Right kidney (tissue), 9 donors: ENCODE data around the gene MYL11.
"Not testable (repeated sequence)": the region's sequence is repeated elsewhere in the genome, so short reads cannot be mapped to it uniquely, and the experiment has no call there.

Source experiments
- DNase-seq: peaks from one replicate; pipeline ENCODE4 v3.0.0-alpha.2; 2016
- long read RNA-seq, 8 donors: transcript quantifications; one replicate each; lab custom pipeline, GENCODE V29; 2026

MYL11 gene
- long read RNA-seq, donor 1, partial matches to known transcripts, result 0 of 2 reads
- long read RNA-seq, donor 1, other reads (novel, unspliced or antisense), result 0 of 2 reads
- long read RNA-seq, donor 2, result 0 reads
- long read RNA-seq, donor 3, partial matches to known transcripts, result 0 of 1 reads
- long read RNA-seq, donor 3, other reads (novel, unspliced or antisense), result 0 of 1 reads
- long read RNA-seq, donor 4, partial matches to known transcripts, result 0 of 1 reads
- long read RNA-seq, donor 4, other reads (novel, unspliced or antisense), result 0 of 1 reads
- long read RNA-seq, donor 5, partial matches to known transcripts, result 0 of 1 reads
- long read RNA-seq, donor 5, other reads (novel, unspliced or antisense), result 0 of 1 reads
- long read RNA-seq, donor 6, partial matches to known transcripts, result 0 of 3 reads
- long read RNA-seq, donor 6, other reads (novel, unspliced or antisense), result 0 of 3 reads
- long read RNA-seq, donor 7, result 0 reads
- long read RNA-seq, donor 8, partial matches to known transcripts, result 0 of 1 reads
- long read RNA-seq, donor 8, other reads (novel, unspliced or antisense), result 0 of 1 reads

GRCh38 chr16:30374538-30374937, at the start of gene MYL11:
Gene MYL11 (plus strand): TSS chr16:30374802. CDS start chr16:30374858, 56 bp downstream.
- no peak for DNase-seq

GRCh38 chr16:30334473-30334989, 40.1 kb upstream of the MYL11 start:
- DNase-seq, result peak; percentile 65

GRCh38 chr16:30335028-30335597, 39.5 kb upstream of the MYL11 start:
- peak; percentile 97 for DNase-seq

- DNase-seq, result no peak
Observed at GRCh38 chr16:30335598-30336474, 38.8 kb upstream of the MYL11 start.

GRCh38 chr16:30337964-30338357, 36.6 kb upstream of the MYL11 start:
- not testable (repeated sequence) for DNase-seq

- not testable (repeated sequence) for DNase-seq
Observed at GRCh38 chr16:30338715-30339114, 35.9 kb upstream of the MYL11 start.

GRCh38 chr16:30340621-30341020, 34.0 kb upstream of the MYL11 start:
- no peak for DNase-seq

- DNase-seq, result not testable (repeated sequence)
Observed at GRCh38 chr16:30341971-30342370, 32.6 kb upstream of the MYL11 start.

GRCh38 chr16:30342751-30343490, 31.7 kb upstream of the MYL11 start:
- no peak for DNase-seq

GRCh38 chr16:30343491-30343820, 31.1 kb upstream of the MYL11 start:
- DNase-seq, result not testable (repeated sequence)

- DNase-seq, result no peak
Observed at GRCh38 chr16:30346286-30346685, 28.3 kb upstream of the MYL11 start.

GRCh38 chr16:30348113-30348512, 26.5 kb upstream of the MYL11 start:
- no peak for DNase-seq

GRCh38 chr16:30348929-30349328, 25.7 kb upstream of the MYL11 start:
- no peak for DNase-seq

- DNase-seq, result no peak
Observed at GRCh38 chr16:30349675-30350074, 24.9 kb upstream of the MYL11 start.

- DNase-seq, result no peak
Observed at GRCh38 chr16:30350134-30350871, 24.3 kb upstream of the MYL11 start.

GRCh38 chr16:30351001-30351441, 23.6 kb upstream of the MYL11 start:
- no peak for DNase-seq

GRCh38 chr16:30351586-30352419, 22.8 kb upstream of the MYL11 start:
- no peak for DNase-seq

- no peak for DNase-seq
Observed at GRCh38 chr16:30352488-30353401, 21.9 kb upstream of the MYL11 start.
